ENCODE measurements around the gene NTM. TPM values are rescaled to one million over a fixed set of nuclear protein-coding genes. Genes with fewer than 3 reads are reported as not detected.

Gene NTM
- total and polyA plus RNA-seq, 2 experiments from 2014 or later = 2.2 to 4.9 TPM

DNA sequence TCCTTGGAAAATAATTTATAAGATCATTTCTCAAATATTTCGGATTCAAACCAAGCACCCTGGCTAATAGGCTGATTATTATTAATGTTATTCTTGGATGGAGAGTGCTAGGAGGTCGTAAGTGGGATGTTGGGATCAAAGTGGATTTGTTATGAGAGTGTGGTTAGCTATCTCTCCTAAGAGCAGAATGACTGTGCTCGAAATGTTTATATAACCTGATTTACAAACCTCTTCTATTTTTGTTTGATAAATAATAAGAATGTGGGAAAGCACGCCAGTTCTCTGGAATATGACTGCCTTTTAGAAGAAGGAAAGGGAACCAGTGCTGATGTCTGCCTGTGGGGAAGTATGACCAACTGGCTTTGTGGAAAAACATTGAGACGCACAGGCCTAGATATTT, 527.5 kb downstream of the NTM start:
- DNase-seq (ENCODE audit: low spot score) = no peak
- no peak overlapping the region for H3K4me3 ChIP-seq
- no peaks in the 10 kb centered on the region for H3K9me2 ChIP-seq (replicated peaks; ENCODE audit: insufficient read depth)
- no peaks in the 10 kb centered on the region for H3K9me3 ChIP-seq (ENCODE audit: low read depth)
- H4K20me1 ChIP-seq (ENCODE audit: insufficient read depth, poor library complexity, severe bottlenecking) = no peaks in the 10 kb centered on the region
- no peaks in the 10 kb centered on the region for H3K27me3 ChIP-seq
- H3K4me2 ChIP-seq = no peak overlapping the region
- TF ChIP-seq, protein P1, sequence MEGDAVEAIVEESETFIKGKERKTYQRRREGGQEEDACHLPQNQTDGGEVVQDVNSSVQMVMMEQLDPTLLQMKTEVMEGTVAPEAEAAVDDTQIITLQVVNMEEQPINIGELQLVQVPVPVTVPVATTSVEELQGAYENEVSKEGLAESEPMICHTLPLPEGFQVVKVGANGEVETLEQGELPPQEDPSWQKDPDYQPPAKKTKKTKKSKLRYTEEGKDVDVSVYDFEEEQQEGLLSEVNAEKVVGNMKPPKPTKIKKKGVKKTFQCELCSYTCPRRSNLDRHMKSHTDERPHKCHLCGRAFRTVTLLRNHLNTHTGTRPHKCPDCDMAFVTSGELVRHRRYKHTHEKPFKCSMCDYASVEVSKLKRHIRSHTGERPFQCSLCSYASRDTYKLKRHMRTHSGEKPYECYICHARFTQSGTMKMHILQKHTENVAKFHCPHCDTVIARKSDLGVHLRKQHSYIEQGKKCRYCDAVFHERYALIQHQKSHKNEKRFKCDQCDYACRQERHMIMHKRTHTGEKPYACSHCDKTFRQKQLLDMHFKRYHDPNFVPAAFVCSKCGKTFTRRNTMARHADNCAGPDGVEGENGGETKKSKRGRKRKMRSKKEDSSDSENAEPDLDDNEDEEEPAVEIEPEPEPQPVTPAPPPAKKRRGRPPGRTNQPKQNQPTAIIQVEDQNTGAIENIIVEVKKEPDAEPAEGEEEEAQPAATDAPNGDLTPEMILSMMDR (IDR thresholded peaks at IDR 0.05; ENCODE audit: poor library complexity) = no peak
- TF ChIP-seq EZH2phosphoT487 (IDR thresholded peaks at IDR 0.05; ENCODE audit: low read depth, severe bottlenecking, unreplicated experiment) (no peak), EZH2 (IDR thresholded peaks at IDR 0.05; ENCODE audit: borderline replicate concordance) (no peak)
- no peak overlapping the region for H3K27ac ChIP-seq
- WGBS (ENCODE audit: low lambda C conversion rate, missing lambda C conversion rate) = 59% methylated on average over 5 of the region's 5 CpGs
- H3K36me3 ChIP-seq (replicated peaks; ENCODE audit: insufficient read depth, low read depth) = no peaks in the 10 kb centered on the region
- no peaks in the 10 kb centered on the region for H3K79me2 ChIP-seq
- no peak overlapping the region for H2AFZ ChIP-seq
- no peaks in the 10 kb centered on the region for H3K4me1 ChIP-seq (ENCODE audit: insufficient read depth)

DNA sequence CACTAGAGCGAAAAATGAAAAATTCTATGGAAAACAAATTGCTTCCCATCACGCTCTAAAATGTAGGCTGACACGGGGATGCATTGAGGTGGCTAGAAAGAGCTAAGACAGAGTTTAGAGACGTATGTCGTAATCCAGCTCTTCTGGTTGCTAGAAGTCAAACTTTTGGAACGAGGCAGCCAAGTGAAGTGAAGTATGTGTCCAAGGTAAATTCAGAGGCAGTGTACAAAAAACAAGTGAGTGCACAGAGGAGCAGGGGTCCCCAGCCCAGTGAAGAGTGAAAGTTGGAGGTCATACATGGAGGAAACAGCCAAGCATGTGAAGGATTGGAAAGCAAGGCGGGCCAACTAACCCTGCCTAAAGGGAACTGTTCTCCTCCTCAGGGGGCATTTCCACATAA, 528.5 kb downstream of the NTM start:
- Histone ChIP-seq H3K9me3 (ENCODE audit: low read depth) (no peaks in the 10 kb centered on the region), H3K27me3 (no peaks in the 10 kb centered on the region), H3K36me3 (replicated peaks; ENCODE audit: insufficient read depth, low read depth) (no peaks in the 10 kb centered on the region), H3K27ac (no peak overlapping the region), H3K9me2 (replicated peaks; ENCODE audit: insufficient read depth) (no peaks in the 10 kb centered on the region), H3K79me2 (no peaks in the 10 kb centered on the region), H3K4me1 (ENCODE audit: insufficient read depth) (no peaks in the 10 kb centered on the region), H3K4me3 (no peak overlapping the region), H2AFZ (no peak overlapping the region), H3K4me2 (no peak overlapping the region), H4K20me1 (ENCODE audit: insufficient read depth, poor library complexity, severe bottlenecking) (no peaks in the 10 kb centered on the region)
- WGBS (ENCODE audit: low lambda C conversion rate, missing lambda C conversion rate) = 93% methylated on average over 7 of the region's 7 CpGs
- TF ChIP-seq, protein P1 (IDR thresholded peaks at IDR 0.05; ENCODE audit: poor library complexity) = no peak
- no peak for TF ChIP-seq EZH2phosphoT487 (IDR thresholded peaks at IDR 0.05; ENCODE audit: low read depth, severe bottlenecking, unreplicated experiment)
- no peak for TF ChIP-seq EZH2 (IDR thresholded peaks at IDR 0.05; ENCODE audit: borderline replicate concordance)
- DNase-seq (ENCODE audit: low spot score) = no peak

DNA sequence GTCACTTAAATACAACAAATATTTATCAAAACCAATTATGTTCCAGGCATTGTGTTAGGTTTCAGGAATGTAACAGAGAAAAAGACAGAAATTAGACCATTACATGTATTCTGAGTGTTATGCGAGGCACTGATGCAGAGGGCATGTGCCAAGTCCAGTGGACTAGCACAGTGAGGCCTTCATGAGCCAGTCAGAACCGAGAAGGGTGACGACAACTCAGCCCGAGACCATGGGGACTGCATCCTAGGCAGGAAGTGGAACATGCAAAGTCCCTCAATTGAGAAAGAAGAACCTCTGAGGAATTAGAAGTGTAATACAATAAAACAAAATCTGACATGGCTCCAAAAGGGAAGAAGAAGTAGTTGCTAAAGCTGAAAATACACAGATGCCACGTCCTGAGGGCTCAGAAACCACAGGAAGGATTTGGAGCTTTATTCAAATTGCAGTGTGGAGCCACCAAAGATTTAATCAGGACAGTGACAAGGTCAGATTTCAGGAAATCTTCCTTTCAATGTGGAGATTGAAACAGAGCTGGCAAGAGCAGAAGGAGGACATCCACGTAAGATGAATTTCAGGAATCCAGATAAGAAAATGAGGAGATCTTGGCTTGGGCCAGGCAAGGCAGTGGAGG, 529.6 kb downstream of the NTM start:
- 78% methylated on average over 6 of the region's 6 CpGs for WGBS (ENCODE audit: low lambda C conversion rate, missing lambda C conversion rate)
- no peaks in the 10 kb centered on the region for H3K36me3 ChIP-seq (replicated peaks; ENCODE audit: insufficient read depth, low read depth)
- H3K79me2 ChIP-seq = no peaks in the 10 kb centered on the region
- H4K20me1 ChIP-seq (ENCODE audit: insufficient read depth, poor library complexity, severe bottlenecking) = no peaks in the 10 kb centered on the region
- no peak overlapping the region for H3K27ac ChIP-seq
- H3K4me3 ChIP-seq = no peak overlapping the region
- no peaks in the 10 kb centered on the region for H3K9me3 ChIP-seq (ENCODE audit: low read depth)
- H2AFZ ChIP-seq = no peak overlapping the region
- H3K4me1 ChIP-seq (ENCODE audit: insufficient read depth) = no peaks in the 10 kb centered on the region
- no peaks in the 10 kb centered on the region for H3K27me3 ChIP-seq
- no peaks in the 10 kb centered on the region for H3K9me2 ChIP-seq (replicated peaks; ENCODE audit: insufficient read depth)
- DNase-seq (ENCODE audit: low spot score) = no peak
- no peak for TF ChIP-seq EZH2phosphoT487 (IDR thresholded peaks at IDR 0.05; ENCODE audit: low read depth, severe bottlenecking, unreplicated experiment)
- TF ChIP-seq, protein P1 (IDR thresholded peaks at IDR 0.05; ENCODE audit: poor library complexity) = no peak
- TF ChIP-seq EZH2 (IDR thresholded peaks at IDR 0.05; ENCODE audit: borderline replicate concordance) = no peak
- no peak overlapping the region for H3K4me2 ChIP-seq

All from hepatocyte (in vitro differentiated cells).